Peyer's patch (tissue), 4 donors: ENCODE results near the gene DCLK1.

Experiments used
- POLR2A ChIP-seq, 2 donors: fragments of 450-650 bp; IDR thresholded peaks; one replicate each; pipeline ENCODE4 v1.5.1; 2017; ENCODE audit warnings: antibody characterized with exemption in 2 of 2, mild to moderate bottlenecking in 2 of 2, moderate library complexity in 2 of 2
- TF ChIP-seq, protein P1 (sequence below), 6 experiments: fragments of 450-650 bp in 4 of 6; fragments of 200-600 bp in 2 of 6; sonication (generic) in 1 of 6; IDR thresholded peaks; one replicate each; pipeline ENCODE4 v1.5.1; 2017 to 2019; ENCODE audit warnings: antibody characterized with exemption in 6 of 6, mild to moderate bottlenecking in 3 of 6, moderate library complexity in 1 of 6

DNA sequence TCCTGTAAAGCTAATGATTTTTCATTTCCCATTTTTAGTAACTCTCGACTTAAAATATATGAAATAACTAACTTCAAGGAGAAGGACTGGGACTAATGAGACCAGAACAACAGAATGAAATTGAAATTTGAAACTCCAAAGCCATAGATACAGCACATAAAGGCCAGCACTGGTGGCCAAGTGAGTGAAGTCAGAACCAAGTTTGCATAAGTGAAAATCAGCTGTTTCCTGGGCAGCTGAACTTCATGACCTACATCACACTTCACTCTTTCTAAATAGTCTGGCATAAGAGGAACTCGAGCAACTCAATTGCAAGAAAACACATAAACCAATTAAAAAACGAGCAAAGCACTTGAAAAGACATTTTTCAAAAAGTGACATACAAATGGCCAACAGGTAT is 84.5 kb downstream of the DCLK1 start:
- TF ChIP-seq, protein P1, sequence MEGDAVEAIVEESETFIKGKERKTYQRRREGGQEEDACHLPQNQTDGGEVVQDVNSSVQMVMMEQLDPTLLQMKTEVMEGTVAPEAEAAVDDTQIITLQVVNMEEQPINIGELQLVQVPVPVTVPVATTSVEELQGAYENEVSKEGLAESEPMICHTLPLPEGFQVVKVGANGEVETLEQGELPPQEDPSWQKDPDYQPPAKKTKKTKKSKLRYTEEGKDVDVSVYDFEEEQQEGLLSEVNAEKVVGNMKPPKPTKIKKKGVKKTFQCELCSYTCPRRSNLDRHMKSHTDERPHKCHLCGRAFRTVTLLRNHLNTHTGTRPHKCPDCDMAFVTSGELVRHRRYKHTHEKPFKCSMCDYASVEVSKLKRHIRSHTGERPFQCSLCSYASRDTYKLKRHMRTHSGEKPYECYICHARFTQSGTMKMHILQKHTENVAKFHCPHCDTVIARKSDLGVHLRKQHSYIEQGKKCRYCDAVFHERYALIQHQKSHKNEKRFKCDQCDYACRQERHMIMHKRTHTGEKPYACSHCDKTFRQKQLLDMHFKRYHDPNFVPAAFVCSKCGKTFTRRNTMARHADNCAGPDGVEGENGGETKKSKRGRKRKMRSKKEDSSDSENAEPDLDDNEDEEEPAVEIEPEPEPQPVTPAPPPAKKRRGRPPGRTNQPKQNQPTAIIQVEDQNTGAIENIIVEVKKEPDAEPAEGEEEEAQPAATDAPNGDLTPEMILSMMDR (IDR thresholded peaks at IDR 0.05): no peak
- TF ChIP-seq POLR2A (IDR thresholded peaks at IDR 0.05): no peak
